NCI-H526 (cell line): ENCODE data around the gene RHOD.

ENCODE experiments used
- DNase-seq, 2 experiments: peaks; one replicate each; lab custom pipeline; 2025; lab: John Stamatoyannopoulos, UW

RHOD gene

GRCh38 chr11:67031791-67032561 lies 24.7 kb upstream of the RHOD start:
- DNase-seq, result no peak

GRCh38 chr11:67032830-67033551 lies 23.7 kb upstream of the RHOD start:
- DNase-seq, result no peak

GRCh38 chr11:67033661-67034166 lies 22.9 kb upstream of the RHOD start:
- DNase-seq, result no peak

DNA sequence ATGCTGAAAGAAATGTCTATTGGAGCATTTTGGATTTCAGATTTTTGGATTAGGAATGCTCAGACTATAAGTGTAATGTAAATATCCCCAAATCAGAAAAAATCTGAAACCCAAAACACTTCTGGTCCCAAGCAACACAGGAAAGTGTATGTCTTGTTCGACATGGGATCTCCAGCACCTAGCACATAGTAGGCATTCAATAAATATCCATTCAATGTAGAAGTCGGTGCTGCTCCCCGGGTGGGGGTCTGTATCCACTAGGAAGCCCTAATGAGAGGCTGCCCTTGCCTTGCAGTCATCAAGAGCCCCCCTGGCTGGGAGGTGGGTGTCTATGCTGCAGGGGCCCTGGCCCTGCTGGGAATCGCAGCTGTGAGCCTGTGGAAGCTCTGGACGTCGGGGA lies 22.3 kb upstream of the RHOD start:
- no peak for DNase-seq

- no peak for DNase-seq
Observed at GRCh38 chr11:67040147-67040546, 16.5 kb upstream of the RHOD start.

DNA sequence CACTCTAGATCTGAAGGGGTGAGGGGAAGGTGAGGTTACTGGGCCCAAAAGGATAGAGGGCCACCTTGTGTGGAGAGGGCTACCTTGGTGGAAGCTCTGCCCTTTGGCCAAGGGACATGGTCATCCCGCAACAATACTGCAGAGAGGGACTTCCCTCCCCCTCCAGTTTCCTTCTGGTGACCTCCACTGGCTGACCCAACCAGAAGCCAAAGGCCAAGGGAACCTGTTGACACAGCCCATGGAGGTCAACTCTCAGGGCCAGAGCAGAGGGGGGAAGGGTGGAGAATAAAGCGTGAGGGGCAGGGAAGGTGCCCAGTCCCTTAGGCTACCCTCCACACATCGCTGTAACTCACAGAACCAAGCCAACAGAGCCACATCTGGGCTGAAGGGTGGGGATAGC lies 15.0 kb upstream of the RHOD start:
- no peak for DNase-seq

GRCh38 chr11:67043572-67044349 lies 12.9 kb upstream of the RHOD start:
- no peak for DNase-seq

DNA sequence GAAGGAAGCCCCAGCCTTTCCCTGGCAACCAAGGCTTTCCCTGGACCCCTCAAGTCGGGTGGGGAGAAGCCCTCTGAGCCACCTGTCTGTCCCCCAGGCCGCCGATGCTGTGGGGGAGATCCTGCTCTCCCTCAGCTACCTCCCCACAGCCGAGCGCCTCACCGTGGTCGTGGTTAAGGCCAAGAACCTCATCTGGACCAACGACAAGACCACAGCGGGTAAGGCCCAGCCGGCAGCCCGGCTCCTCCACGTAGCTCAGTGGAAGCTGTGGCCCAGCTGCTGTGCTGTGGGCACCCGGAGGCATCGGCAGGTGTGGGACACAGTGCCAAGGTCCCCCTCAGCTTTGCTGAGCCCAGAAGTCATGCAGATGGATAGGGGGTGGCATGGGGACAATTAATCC lies 12.2 kb upstream of the RHOD start:
- DNase-seq, result no peak

DNA sequence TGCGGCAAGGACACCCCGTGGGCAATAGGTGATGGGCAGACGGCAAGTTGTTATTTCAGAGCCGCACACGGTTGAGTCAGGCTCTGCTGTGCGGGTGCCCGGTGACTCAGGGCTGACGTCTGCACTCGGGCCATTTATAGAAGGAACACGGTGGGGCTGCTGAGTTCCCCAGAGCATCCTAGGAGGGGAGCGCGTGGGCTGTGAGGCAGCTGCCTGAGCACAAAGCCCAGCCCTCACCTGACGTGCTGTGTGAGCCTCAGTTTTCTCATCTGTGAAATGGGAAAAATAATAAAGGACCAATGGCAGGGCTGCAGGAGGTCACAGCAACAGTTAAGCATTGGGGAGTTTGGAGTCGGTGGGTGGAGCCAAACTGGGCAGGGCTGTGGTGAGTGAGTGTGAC lies 11.3 kb upstream of the RHOD start:
- no peak for DNase-seq

GRCh38 chr11:67048515-67049130 lies 8.0 kb upstream of the RHOD start:
- no peak for DNase-seq

- no peak for DNase-seq
Observed at GRCh38 chr11:67050139-67050538, 6.5 kb upstream of the RHOD start.

- DNase-seq, result no peak
Observed at GRCh38 chr11:67051180-67051893, 5.3 kb upstream of the RHOD start.

GRCh38 chr11:67051945-67052488 lies 4.6 kb upstream of the RHOD start:
- no peak for DNase-seq

DNA sequence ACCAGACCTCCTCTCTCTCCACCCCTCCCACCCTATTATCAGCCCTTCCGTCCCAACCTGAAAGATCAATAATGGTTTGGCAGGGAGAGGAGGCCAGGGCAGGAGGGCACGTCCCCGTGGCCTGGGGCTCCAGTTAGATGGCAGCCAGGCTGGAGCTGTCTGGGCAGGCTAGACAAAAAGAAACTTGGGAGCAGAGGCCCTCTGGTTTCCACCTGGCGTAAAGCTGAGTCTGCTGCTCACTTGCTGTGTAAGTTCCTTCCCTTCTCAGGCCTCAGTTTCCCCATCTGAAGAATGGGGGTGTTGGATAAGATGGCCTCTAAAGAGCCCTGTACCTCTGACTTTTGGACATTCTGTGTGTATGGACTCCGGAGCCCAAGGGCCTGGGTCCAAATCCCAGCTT lies 3.8 kb upstream of the RHOD start:
- DNase-seq, result no peak

- DNase-seq, result peak in 1 of 2 experiments; percentile 79
Observed at GRCh38 chr11:67053896-67054329, 2.7 kb upstream of the RHOD start.

GRCh38 chr11:67054346-67054835 lies 2.3 kb upstream of the RHOD start:
- DNase-seq, result no peak

DNA sequence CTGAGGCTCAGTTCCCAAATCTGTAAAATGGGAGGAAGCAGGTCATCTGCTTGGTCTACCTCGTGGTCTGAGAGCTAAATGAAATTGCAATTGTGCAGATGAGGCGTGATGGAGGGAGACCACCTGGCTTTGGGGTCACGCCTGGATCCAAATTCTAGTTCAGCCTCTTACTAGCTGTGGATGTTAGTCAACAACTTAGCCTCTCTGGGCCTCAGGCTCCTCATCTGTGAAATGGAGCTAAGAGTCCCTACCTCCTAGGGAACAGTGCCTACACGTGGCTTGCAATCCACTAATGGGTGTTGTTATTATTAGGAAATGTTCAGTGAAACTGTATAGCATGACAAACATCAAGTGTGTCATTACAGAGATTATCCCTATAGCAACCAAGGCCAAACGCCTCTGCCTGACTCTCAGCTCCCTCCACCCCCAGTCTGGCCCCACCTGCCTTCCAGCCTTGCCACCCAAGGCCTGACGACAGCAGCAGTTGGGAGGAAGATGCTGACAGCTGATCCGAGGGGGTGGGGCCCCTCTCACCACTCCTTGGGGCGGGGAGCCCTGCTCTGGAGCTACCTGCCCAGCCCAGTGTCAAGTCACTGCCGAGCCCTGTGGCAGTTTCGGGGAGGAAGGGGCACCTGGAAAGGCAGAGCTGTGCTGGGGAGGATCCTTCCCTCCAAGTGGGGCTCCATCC lies 1.7 kb upstream of the RHOD start:
- DNase-seq, result peak; percentile 76 to 79

DNA sequence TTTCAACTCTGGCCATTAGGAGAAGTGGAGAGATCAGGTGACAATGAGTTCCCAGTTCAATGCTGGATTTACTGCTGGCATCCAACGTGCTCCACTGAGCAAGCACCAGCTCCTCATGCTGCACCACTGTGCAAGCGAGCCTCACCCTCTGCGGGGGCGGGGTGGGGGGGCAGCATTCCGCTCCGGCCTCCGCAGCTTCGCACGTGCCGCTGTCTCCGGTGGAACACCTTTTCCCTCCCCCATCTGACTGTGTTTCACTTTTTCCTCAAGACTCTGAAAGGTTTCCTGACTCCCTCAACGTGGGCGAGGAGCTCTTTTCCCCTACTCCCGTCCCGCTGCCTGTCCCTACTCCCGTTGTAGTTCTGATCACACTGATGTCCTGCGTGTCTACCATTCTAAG lies 835 bp upstream of the RHOD start:
- no peak for DNase-seq

DNA sequence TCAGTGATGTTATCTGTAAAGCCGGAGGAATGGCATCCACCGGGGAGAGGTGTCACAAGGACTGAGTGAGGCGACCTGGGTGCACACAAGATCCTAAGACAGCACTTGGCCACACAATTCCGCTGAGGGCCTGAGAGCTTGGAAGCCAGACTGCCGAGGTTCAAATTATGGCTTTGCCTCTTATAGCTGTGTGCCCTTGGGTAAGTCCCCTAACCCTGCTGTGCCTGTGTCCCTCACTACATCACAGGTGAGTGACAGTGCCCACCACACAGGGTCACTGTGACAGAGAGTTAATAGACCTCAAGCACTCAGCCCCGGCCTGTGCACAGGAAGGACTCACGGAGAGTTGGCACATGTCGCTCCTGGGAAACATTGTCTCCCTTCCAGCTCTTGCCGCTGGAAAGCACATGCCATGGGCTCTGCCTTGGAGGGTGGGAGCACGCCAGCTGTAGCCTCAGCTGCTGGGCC lies 592 bp downstream of the RHOD start:
- DNase-seq, result no peak

GRCh38 chr11:67058506-67058905 lies 1.9 kb downstream of the RHOD start:
- no peak for DNase-seq
